A673 (cell line): ENCODE results near the gene LRP1B.

Experiments
- EZH2 ChIP-seq: fragments of 200-600 bp; sonication (generic); IDR thresholded peaks from 2 replicates; pipeline ENCODE4 v1.6.1; 2017; ENCODE audit warnings: borderline replicate concordance, low read depth, mild to moderate bottlenecking, mixed read lengths, antibody characterized with exemption, low read length; ENCODE audit not compliant: poor library complexity, severe bottlenecking
- TF ChIP-seq, protein P1 (sequence below): fragments of 300-800, 200-600 bp; sonication (generic); conservative IDR thresholded peaks from 2 replicates; pipeline ENCODE4 v1.5.1; 2017; ENCODE audit warnings: low read depth, mild to moderate bottlenecking, antibody characterized with exemption, low read length, moderate library complexity, mixed read lengths

DNA sequence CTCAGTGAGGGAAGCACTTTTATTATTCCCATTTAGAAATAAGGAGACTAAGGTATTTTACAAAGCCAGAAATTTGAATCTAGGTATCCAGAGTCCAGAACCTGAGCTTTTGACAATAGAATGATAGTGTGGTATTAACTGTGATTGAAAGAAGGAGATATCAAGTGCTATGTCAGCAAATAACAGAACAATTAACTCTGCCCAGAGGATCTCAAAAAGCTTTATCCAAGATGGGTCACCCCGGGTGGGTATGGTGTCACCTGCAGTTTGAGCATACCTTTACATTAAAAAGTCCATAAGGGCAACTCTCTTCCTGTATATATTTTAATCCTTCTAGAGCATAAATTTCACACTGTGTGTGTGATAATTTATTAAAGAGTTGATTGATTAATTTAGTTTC is 105.4 kb downstream of the LRP1B start:
- TF ChIP-seq, protein P1, sequence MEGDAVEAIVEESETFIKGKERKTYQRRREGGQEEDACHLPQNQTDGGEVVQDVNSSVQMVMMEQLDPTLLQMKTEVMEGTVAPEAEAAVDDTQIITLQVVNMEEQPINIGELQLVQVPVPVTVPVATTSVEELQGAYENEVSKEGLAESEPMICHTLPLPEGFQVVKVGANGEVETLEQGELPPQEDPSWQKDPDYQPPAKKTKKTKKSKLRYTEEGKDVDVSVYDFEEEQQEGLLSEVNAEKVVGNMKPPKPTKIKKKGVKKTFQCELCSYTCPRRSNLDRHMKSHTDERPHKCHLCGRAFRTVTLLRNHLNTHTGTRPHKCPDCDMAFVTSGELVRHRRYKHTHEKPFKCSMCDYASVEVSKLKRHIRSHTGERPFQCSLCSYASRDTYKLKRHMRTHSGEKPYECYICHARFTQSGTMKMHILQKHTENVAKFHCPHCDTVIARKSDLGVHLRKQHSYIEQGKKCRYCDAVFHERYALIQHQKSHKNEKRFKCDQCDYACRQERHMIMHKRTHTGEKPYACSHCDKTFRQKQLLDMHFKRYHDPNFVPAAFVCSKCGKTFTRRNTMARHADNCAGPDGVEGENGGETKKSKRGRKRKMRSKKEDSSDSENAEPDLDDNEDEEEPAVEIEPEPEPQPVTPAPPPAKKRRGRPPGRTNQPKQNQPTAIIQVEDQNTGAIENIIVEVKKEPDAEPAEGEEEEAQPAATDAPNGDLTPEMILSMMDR: no peak
- TF ChIP-seq EZH2: no peak
